Natural killer cell (primary cell): ENCODE measurements around the gene FABP6. TPM values are rescaled to one million over a fixed set of nuclear protein-coding genes. Genes with fewer than 3 reads are reported as not detected.

ENCODE experiments used
- ATAC-seq, 3 donors: fragments of 150-1000 bp in 2 of 3; fragments of 200-7000 bp in 1 of 3; cut with Tn5 transposase; 1 replicate in 1 of 3; 2 replicates in 2 of 3; pipeline ENCODE4 v1.10.0; 2021; ENCODE audit warnings: mild to moderate bottlenecking in 2 of 3, moderate library complexity in 2 of 3
- DNase-seq, 2 donors: peaks; one replicate each; pipeline versions ENCODE4 v3.0.0 to v3.0.0-alpha.2; 2013 to 2021; ENCODE audit warnings: mixed read lengths in 1 of 2
- H3K27ac ChIP-seq: one replicate; pipeline ENCODE4 v1.5.1; 2013; ENCODE audit warnings: mild to moderate bottlenecking, low read length
- H3K27me3 ChIP-seq: one replicate; pipeline ENCODE4 v1.6.1; 2013; ENCODE audit warnings: low read length; ENCODE audit not compliant: control insufficient read depth, insufficient read depth
- H3K36me3 ChIP-seq: one replicate; pipeline ENCODE4 v1.6.1; 2013; ENCODE audit warnings: low read length; ENCODE audit not compliant: control insufficient read depth, insufficient read depth
- H3K4me1 ChIP-seq: one replicate; pipeline ENCODE4 v1.6.1; 2013; ENCODE audit warnings: low read length; ENCODE audit not compliant: control insufficient read depth, insufficient read depth
- H3K4me3 ChIP-seq: one replicate; pipeline ENCODE4 v1.5.1; 2013; ENCODE audit warnings: low read length
- H3K9me3 ChIP-seq: one replicate; pipeline ENCODE4 v1.6.1; 2013; ENCODE audit warnings: low read length; ENCODE audit not compliant: control insufficient read depth, insufficient read depth
- H3K27ac Mint-ChIP-seq, 2 donors: one replicate each; pipeline ENCODE4 v1.8.0; 2022; ENCODE audit warnings: mild to moderate bottlenecking in 2 of 2, mixed read lengths in 2 of 2, moderate library complexity in 1 of 2
- H3K27me3 Mint-ChIP-seq, 2 donors: one replicate each; pipeline ENCODE4 v1.8.0; 2022; ENCODE audit warnings: low read depth in 2 of 2, mixed read lengths in 2 of 2
- H3K36me3 Mint-ChIP-seq: one replicate; pipeline ENCODE4 v1.8.0; 2022; ENCODE audit warnings: mixed read lengths
- H3K4me1 Mint-ChIP-seq, 2 donors: one replicate each; pipeline ENCODE4 v1.8.0; 2022; ENCODE audit warnings: mixed read lengths in 2 of 2
- H3K4me3 Mint-ChIP-seq: one replicate; pipeline ENCODE4 v1.8.0; 2022; ENCODE audit warnings: mild to moderate bottlenecking, moderate library complexity, mixed read lengths
- H3K9me3 Mint-ChIP-seq, 2 donors: one replicate each; pipeline ENCODE4 v1.8.0; 2022; ENCODE audit warnings: mixed read lengths in 2 of 2
- WGBS: methylation state at CpG from one replicate; pipeline ENCODE4 v1.1.7; 2013; ENCODE audit warnings: missing lambda C conversion rate; ENCODE audit not compliant: insufficient coverage; 5-methylcytosine and 5-hydroxymethylcytosine counted together
- intact Hi-C: fragments of 100-400 bp; cut with micrococcal nuclease; formaldehyde crosslinking; loops from one replicate; pipeline ENCODE4 v1.14.2; 2022
- total RNA-seq, 4 donors: library from RNA; stranded (reverse); fragments of 120-200 nt in 1 of 4; gene quantifications; one replicate each; pipeline versions ENCODE4 v1.2.3 to v1.2.4, GENCODE V29; 2013 to 2022
- TF ChIP-seq, protein P1 (sequence below): fragments of 200-600 bp; IDR thresholded peaks from one replicate; pipeline ENCODE4 v1.8.0; 2022; ENCODE audit warnings: antibody characterized with exemption

The FABP6 gene
- total RNA-seq, 3 donors from 2014 or later (not counting 1 experiment from before 2014, with no cell fraction given) = not detected

DNA sequence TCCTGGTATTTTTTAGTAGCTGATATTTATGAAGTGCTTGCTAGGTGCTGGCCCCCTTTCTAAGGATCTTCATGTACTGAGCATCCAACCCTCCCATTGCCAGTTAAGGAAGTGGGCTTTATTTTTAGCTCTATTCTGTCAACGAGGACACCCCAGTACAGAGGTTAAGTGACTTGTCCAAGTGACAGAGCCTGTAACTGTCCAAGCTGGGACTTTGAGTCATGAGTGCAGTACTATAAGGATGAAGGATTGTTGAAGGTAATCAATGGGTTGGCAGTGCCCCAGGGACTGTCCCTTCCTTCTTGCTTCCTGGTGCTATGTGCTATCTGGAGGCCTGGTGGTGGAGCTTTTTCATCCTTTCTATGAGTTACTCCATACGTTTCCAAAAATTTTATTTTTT lies 18.0 kb upstream of the FABP6 start:
- no peaks in the 10 kb centered on the region for H3K9me3 Mint-ChIP-seq
- H3K4me3 Mint-ChIP-seq = no peak overlapping the region
- Histone ChIP-seq H3K27ac (no peak overlapping the region), H3K36me3 (no peaks in the 10 kb centered on the region), H3K27me3 (no peaks in the 10 kb centered on the region), H3K4me3 (no peak overlapping the region), H3K9me3 (no peaks in the 10 kb centered on the region), H3K4me1 (no peaks in the 10 kb centered on the region)
- WGBS = 61% methylated on average over 2 of the region's 2 CpGs
- TF ChIP-seq, protein P1, sequence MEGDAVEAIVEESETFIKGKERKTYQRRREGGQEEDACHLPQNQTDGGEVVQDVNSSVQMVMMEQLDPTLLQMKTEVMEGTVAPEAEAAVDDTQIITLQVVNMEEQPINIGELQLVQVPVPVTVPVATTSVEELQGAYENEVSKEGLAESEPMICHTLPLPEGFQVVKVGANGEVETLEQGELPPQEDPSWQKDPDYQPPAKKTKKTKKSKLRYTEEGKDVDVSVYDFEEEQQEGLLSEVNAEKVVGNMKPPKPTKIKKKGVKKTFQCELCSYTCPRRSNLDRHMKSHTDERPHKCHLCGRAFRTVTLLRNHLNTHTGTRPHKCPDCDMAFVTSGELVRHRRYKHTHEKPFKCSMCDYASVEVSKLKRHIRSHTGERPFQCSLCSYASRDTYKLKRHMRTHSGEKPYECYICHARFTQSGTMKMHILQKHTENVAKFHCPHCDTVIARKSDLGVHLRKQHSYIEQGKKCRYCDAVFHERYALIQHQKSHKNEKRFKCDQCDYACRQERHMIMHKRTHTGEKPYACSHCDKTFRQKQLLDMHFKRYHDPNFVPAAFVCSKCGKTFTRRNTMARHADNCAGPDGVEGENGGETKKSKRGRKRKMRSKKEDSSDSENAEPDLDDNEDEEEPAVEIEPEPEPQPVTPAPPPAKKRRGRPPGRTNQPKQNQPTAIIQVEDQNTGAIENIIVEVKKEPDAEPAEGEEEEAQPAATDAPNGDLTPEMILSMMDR = no peak
- H3K4me1 Mint-ChIP-seq = no peaks in the 10 kb centered on the region
- no peaks in the 10 kb centered on the region for H3K36me3 Mint-ChIP-seq
- no peak overlapping the region for H3K27ac Mint-ChIP-seq
- DNase-seq (no peak), ATAC-seq (no peak)
- intact Hi-C loops = no loop called here
- peaks cover 0 to 5% of the 10 kb centered on the region in 2 donors for H3K27me3 Mint-ChIP-seq

DNA sequence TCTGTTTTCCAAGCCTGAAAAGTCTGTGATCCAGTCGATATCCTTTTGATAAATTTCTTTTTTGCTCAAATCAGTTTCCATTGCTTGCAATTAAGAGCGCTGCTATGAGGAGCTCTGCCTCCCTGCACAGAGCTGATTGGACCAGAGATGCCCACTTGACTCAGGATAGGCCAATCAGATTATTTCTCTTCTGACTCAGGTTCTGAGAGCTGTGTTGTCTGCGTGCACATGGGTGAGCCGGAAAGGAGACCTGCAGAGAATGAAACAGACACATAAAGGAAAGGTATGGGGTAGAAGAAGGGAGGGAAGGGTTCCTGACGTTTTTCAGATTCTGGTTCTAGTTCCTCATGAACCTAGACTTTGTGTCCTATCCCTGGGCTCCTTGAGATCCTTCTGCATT lies 15.8 kb upstream of the FABP6 start:
- DNase-seq = no peak
- H3K36me3 Mint-ChIP-seq = no peaks in the 10 kb centered on the region
- no peak for ATAC-seq
- Histone ChIP-seq H3K27me3 (no peaks in the 10 kb centered on the region), H3K36me3 (no peaks in the 10 kb centered on the region), H3K9me3 (no peaks in the 10 kb centered on the region), H3K4me1 (no peaks in the 10 kb centered on the region), H3K27ac (no peak overlapping the region), H3K4me3 (no peak overlapping the region)
- WGBS = 81% methylated on average over 5 of the region's 5 CpGs
- H3K4me3 Mint-ChIP-seq = no peak overlapping the region
- TF ChIP-seq, protein P1 = no peak
- peaks cover 0 to 8% of the 10 kb centered on the region in 2 donors for H3K27me3 Mint-ChIP-seq
- no peaks in the 10 kb centered on the region for H3K4me1 Mint-ChIP-seq
- H3K27ac Mint-ChIP-seq = no peak overlapping the region
- intact Hi-C loops = no loop called here
- no peaks in the 10 kb centered on the region for H3K9me3 Mint-ChIP-seq

DNA sequence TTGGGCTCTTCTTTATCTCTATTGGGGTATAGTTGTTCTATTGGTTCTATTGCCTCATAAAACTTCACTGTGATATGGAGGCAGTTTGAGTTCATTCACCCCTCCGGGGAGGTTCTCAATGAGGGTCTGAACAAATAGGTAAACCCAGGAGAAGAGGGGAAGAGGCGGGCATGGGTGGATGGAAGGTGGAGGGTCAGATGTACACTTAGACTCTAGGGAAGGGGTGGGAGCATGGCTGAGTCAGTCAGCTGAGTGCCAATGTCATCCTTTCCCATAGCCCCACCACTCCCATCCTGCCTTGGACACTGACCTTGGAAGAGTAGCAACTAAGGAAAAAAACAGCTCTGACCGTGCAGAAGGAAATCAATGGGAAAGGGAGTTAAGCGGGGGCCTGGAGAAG lies 9.9 kb upstream of the FABP6 start:
- H3K36me3 ChIP-seq = no peaks in the 10 kb centered on the region
- H3K4me3 ChIP-seq = no peak overlapping the region
- Mint-ChIP-seq H3K27ac (no peak overlapping the region), H3K4me1 (peaks cover 0 to 3% of the 10 kb centered on the region in 2 donors), H3K9me3 (no peaks in the 10 kb centered on the region), H3K4me3 (no peak overlapping the region), H3K27me3 (peaks cover 0 to 8% of the 10 kb centered on the region in 2 donors), H3K36me3 (no peaks in the 10 kb centered on the region)
- WGBS = 83% methylated on average over 4 of the region's 4 CpGs
- H3K27me3 ChIP-seq = no peaks in the 10 kb centered on the region
- no peak overlapping the region for H3K27ac ChIP-seq
- TF ChIP-seq, protein P1 = no peak
- no peaks in the 10 kb centered on the region for H3K4me1 ChIP-seq
- no peaks in the 10 kb centered on the region for H3K9me3 ChIP-seq
- ATAC-seq (no peak), DNase-seq (no peak)
- intact Hi-C loops = no loop called here

DNA sequence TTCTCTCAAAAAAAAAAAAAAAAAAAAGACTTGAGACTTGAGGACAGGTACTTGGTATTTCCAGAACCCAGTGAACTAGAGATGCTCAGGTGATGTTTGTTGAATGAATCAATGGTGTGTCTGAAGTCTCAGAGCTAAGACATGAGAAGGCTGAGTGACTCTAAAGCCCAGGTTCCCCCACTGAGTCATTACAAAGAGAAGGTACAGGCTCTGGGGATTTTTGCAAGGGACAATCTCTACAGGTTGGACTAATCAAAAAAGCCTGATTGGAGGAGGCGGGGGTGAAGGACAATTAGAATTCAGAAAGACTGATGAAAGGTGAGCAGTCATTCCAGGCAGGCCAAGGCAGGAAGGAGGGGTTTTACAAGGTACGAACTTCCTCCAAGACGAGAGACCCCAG lies 8.2 kb upstream of the FABP6 start:
- Histone ChIP-seq H3K27ac (no peak overlapping the region), H3K27me3 (no peaks in the 10 kb centered on the region), H3K36me3 (no peaks in the 10 kb centered on the region), H3K4me3 (no peak overlapping the region), H3K4me1 (no peaks in the 10 kb centered on the region), H3K9me3 (no peaks in the 10 kb centered on the region)
- DNase-seq (no peak), ATAC-seq (no peak)
- intact Hi-C loops = no loop called here
- H3K9me3 Mint-ChIP-seq = no peaks in the 10 kb centered on the region
- H3K36me3 Mint-ChIP-seq = no peaks in the 10 kb centered on the region
- no peak overlapping the region for H3K4me3 Mint-ChIP-seq
- TF ChIP-seq, protein P1 = no peak
- no peak overlapping the region for H3K27ac Mint-ChIP-seq
- H3K4me1 Mint-ChIP-seq = peaks cover 0 to 3% of the 10 kb centered on the region in 2 donors
- peaks cover 0 to 3% of the 10 kb centered on the region in 2 donors for H3K27me3 Mint-ChIP-seq
- 91% methylated on average over 3 of the region's 3 CpGs for WGBS
